HEK293 (cell line): Measurements from ENCODE around the gene ILF3.

ENCODE experiments used
- EGR2 ChIP-seq: fragments of 450-650 bp; formaldehyde crosslinking; IDR thresholded peaks from 2 replicates; pipeline ENCODE4 v1.5.1; 2016; ENCODE audit warnings: low read depth, missing biosample characterization, missing genetic modification characterization
- GLI4 ChIP-seq: fragments of 450-650 bp; formaldehyde crosslinking; IDR thresholded peaks from 2 replicates; pipeline ENCODE4 v1.5.1; 2016; ENCODE audit warnings: missing biosample characterization, missing genetic modification characterization
- PRDM1 ChIP-seq: fragments of 450-650 bp; formaldehyde crosslinking; IDR thresholded peaks from 2 replicates; pipeline ENCODE4; 2016; ENCODE audit warnings: missing biosample characterization, missing genetic modification characterization
- SETDB1 ChIP-seq: IDR thresholded peaks from one replicate; pipeline ENCODE4 v1.6.1; 2017; ENCODE audit warnings: mild to moderate bottlenecking, low read length, moderate library complexity, mixed read lengths; ENCODE audit not compliant: insufficient read length
- YY2 ChIP-seq: fragments of 450-650 bp; formaldehyde crosslinking; IDR thresholded peaks from 2 replicates; pipeline ENCODE4 v1.5.1; 2016; ENCODE audit warnings: missing biosample characterization, missing genetic modification characterization
- ZBTB8A ChIP-seq: fragments of 450-650 bp; formaldehyde crosslinking; IDR thresholded peaks from 2 replicates; pipeline ENCODE4 v1.5.1; 2016; ENCODE audit warnings: missing biosample characterization, missing genetic modification characterization
- ZNF112 ChIP-seq: fragments of 450-650 bp; formaldehyde crosslinking; IDR thresholded peaks from 2 replicates; pipeline ENCODE4 v1.5.0; 2017; ENCODE audit warnings: missing biosample characterization, missing genetic modification characterization
- ZNF114 ChIP-seq: fragments of 450-650 bp; formaldehyde crosslinking; IDR thresholded peaks from 2 replicates; pipeline ENCODE4 v1.5.0; 2017; ENCODE audit warnings: missing biosample characterization, missing genetic modification characterization
- ZNF157 ChIP-seq: fragments of 450-650 bp; formaldehyde crosslinking; IDR thresholded peaks from 2 replicates; pipeline ENCODE4 v1.5.1; 2016; ENCODE audit warnings: missing biosample characterization, missing genetic modification characterization
- ZNF248 ChIP-seq: fragments of 450-650 bp; formaldehyde crosslinking; IDR thresholded peaks from 2 replicates; pipeline ENCODE4 v1.5.1; 2017; ENCODE audit warnings: missing biosample characterization, missing genetic modification characterization
- ZNF280D ChIP-seq: fragments of 450-650 bp; formaldehyde crosslinking; IDR thresholded peaks from 2 replicates; pipeline ENCODE4 v1.5.1; 2016; ENCODE audit warnings: missing biosample characterization, missing genetic modification characterization
- ZNF341 ChIP-seq: fragments of 450-650 bp; formaldehyde crosslinking; IDR thresholded peaks from 2 replicates; pipeline ENCODE4; 2016; ENCODE audit warnings: low read depth, missing biosample characterization, missing genetic modification characterization
- ZNF416 ChIP-seq: fragments of 450-650 bp; formaldehyde crosslinking; IDR thresholded peaks from 2 replicates; pipeline ENCODE4 v1.5.1; 2016; ENCODE audit warnings: missing biosample characterization, missing genetic modification characterization
- ZNF449 ChIP-seq: fragments of 450-650 bp; formaldehyde crosslinking; IDR thresholded peaks from 2 replicates; pipeline ENCODE4 v1.5.1; 2017; ENCODE audit warnings: missing biosample characterization, mild to moderate bottlenecking, missing genetic modification characterization, moderate library complexity
- ZNF513 ChIP-seq: fragments of 450-650 bp; IDR thresholded peaks from 2 replicates; pipeline ENCODE4 v1.5.1; 2018; ENCODE audit warnings: missing biosample characterization, missing genetic modification characterization
- ZNF555 ChIP-seq: fragments of 450-650 bp; formaldehyde crosslinking; conservative IDR thresholded peaks from 2 replicates; pipeline ENCODE4 v1.5.1; 2017; ENCODE audit warnings: missing biosample characterization, mild to moderate bottlenecking, missing genetic modification characterization, inconsistent platforms
- ZSCAN18 ChIP-seq: fragments of 450-650 bp; formaldehyde crosslinking; IDR thresholded peaks from 2 replicates; pipeline ENCODE4 v1.5.1; 2016; ENCODE audit warnings: missing biosample characterization, missing genetic modification characterization
- TF ChIP-seq, protein P1 (sequence below): fragments of 450-650 bp; formaldehyde crosslinking; IDR thresholded peaks from 2 replicates; pipeline ENCODE4 v1.5.1; 2017; ENCODE audit warnings: missing biosample characterization, missing genetic modification characterization
- TF ChIP-seq, protein P2 (sequence below): fragments of 450-650 bp; formaldehyde crosslinking; IDR thresholded peaks from 2 replicates; pipeline ENCODE4 v1.5.1; 2016; ENCODE audit warnings: missing biosample characterization, missing genetic modification characterization
- TF ChIP-seq, protein P3 (sequence below): fragments of 450-650 bp; formaldehyde crosslinking; IDR thresholded peaks from 2 replicates; pipeline ENCODE4 v1.5.1; 2016; ENCODE audit warnings: missing biosample characterization, missing genetic modification characterization
- TF ChIP-seq, protein P4 (sequence below): fragments of 450-650 bp; formaldehyde crosslinking; IDR thresholded peaks from 2 replicates; pipeline ENCODE4 v1.5.1; 2016; ENCODE audit warnings: missing biosample characterization, missing genetic modification characterization

ILF3 gene

DNA sequence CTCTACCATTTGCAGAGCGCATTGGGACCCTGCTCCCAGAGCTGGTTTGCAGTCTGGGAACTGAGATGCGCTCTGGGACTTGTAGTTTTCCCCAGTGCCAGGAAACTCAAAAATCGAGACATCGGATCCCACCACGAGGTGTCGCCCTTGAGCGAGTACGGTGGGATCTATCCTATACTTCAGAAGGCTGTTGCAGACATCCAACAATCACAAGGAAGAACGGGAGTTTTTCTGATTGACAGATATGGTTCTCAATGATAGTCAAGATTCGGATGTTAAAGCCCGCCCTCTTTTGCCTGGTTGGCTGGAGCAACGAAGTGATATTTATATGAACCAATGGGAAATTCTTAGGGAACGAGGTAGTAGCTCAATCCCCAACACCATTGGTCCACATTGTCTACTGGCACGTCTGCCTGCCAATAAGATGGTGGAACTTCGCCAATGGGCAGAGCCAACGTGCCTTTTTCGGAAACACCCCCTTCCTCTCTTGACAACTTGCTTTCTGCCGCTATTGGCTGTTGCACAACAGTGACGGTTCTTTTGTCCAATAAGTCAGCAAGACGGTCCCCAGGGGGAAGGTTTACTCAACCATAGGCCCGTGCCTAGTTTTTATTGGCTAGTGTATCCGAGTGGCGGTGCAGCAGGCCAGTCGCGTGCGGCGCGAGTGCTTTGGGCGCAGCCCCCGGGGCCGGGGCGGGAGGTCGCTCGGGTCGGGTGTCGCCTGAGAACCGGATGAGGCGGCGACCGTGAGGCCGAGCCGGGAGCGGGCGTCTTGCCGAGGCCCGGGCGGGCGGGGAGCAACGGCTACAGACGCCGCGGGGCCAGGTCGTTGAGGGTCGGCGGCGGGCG lies 63.4 kb downstream of the ILF3 start, which contains the start of gene DNM2 (continued):
- TF ChIP-seq ZNF449 (tag by site-specific recombination) (no peak), ZNF112 (tag by site-specific recombination) (no peak), ZNF157 (tag by site-specific recombination) (no peak), ZNF248 (no peak), ZNF280D (tag by site-specific recombination) (no peak), ZNF513 (tag by site-specific recombination) (no peak), EGR2 (tag by site-specific recombination) (no peak), SETDB1 (peak; percentile 28), YY2 (tag by site-specific recombination) (no peak), ZBTB8A (no peak; the same call in 1 of the 2 replicates), ZNF416 (tag by site-specific recombination) (no peak), ZNF341 (peak; percentile 82), PRDM1 (tag by site-specific recombination) (no peak), ZSCAN18 (tag by site-specific recombination) (no peak), ZNF114 (tag by site-specific recombination) (no peak), ZNF555 (tag by site-specific recombination) (no peak), GLI4 (no peak)
- TF ChIP-seq, protein P1, sequence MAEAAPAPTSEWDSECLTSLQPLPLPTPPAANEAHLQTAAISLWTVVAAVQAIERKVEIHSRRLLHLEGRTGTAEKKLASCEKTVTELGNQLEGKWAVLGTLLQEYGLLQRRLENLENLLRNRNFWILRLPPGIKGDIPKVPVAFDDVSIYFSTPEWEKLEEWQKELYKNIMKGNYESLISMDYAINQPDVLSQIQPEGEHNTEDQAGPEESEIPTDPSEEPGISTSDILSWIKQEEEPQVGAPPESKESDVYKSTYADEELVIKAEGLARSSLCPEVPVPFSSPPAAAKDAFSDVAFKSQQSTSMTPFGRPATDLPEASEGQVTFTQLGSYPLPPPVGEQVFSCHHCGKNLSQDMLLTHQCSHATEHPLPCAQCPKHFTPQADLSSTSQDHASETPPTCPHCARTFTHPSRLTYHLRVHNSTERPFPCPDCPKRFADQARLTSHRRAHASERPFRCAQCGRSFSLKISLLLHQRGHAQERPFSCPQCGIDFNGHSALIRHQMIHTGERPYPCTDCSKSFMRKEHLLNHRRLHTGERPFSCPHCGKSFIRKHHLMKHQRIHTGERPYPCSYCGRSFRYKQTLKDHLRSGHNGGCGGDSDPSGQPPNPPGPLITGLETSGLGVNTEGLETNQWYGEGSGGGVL (tag by site-specific recombination), result no peak
- TF ChIP-seq, protein P2, sequence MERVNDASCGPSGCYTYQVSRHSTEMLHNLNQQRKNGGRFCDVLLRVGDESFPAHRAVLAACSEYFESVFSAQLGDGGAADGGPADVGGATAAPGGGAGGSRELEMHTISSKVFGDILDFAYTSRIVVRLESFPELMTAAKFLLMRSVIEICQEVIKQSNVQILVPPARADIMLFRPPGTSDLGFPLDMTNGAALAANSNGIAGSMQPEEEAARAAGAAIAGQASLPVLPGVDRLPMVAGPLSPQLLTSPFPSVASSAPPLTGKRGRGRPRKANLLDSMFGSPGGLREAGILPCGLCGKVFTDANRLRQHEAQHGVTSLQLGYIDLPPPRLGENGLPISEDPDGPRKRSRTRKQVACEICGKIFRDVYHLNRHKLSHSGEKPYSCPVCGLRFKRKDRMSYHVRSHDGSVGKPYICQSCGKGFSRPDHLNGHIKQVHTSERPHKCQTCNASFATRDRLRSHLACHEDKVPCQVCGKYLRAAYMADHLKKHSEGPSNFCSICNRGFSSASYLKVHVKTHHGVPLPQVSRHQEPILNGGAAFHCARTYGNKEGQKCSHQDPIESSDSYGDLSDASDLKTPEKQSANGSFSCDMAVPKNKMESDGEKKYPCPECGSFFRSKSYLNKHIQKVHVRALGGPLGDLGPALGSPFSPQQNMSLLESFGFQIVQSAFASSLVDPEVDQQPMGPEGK (tag by site-specific recombination), result peak; percentile 75
- TF ChIP-seq, protein P3, sequence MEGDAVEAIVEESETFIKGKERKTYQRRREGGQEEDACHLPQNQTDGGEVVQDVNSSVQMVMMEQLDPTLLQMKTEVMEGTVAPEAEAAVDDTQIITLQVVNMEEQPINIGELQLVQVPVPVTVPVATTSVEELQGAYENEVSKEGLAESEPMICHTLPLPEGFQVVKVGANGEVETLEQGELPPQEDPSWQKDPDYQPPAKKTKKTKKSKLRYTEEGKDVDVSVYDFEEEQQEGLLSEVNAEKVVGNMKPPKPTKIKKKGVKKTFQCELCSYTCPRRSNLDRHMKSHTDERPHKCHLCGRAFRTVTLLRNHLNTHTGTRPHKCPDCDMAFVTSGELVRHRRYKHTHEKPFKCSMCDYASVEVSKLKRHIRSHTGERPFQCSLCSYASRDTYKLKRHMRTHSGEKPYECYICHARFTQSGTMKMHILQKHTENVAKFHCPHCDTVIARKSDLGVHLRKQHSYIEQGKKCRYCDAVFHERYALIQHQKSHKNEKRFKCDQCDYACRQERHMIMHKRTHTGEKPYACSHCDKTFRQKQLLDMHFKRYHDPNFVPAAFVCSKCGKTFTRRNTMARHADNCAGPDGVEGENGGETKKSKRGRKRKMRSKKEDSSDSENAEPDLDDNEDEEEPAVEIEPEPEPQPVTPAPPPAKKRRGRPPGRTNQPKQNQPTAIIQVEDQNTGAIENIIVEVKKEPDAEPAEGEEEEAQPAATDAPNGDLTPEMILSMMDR (tag by site-specific recombination), result peak; percentile 92
- TF ChIP-seq, protein P4, sequence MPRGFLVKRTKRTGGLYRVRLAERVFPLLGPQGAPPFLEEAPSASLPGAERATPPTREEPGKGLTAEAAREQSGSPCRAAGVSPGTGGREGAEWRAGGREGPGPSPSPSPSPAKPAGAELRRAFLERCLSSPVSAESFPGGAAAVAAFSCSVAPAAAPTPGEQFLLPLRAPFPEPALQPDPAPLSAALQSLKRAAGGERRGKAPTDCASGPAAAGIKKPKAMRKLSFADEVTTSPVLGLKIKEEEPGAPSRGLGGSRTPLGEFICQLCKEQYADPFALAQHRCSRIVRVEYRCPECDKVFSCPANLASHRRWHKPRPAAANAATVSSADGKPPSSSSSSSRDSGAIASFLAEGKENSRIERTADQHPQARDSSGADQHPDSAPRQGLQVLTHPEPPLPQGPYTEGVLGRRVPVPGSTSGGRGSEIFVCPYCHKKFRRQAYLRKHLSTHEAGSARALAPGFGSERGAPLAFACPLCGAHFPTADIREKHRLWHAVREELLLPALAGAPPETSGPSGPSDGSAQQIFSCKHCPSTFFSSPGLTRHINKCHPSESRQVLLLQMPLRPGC (tag by site-specific recombination), result no peak
